GM10266 (cell line): Measurements from ENCODE around the gene RHNO1.
A peak's percentile ranks its signal among the peaks of the same experiment; 100 is the strongest.

Experiments used
- DNase-seq: peaks from one replicate; pipeline ENCODE4 v3.0.0; 2012; ENCODE audit errors: extremely low spot score
- TF ChIP-seq, protein P1 (sequence below): IDR thresholded peaks from 2 replicates; pipeline ENCODE4 v1.5.1; 2012; ENCODE audit warnings: mild to moderate bottlenecking, low read depth; ENCODE audit not compliant: control insufficient read depth, insufficient read depth; ENCODE audit errors: missing control alignments

The RHNO1 gene

DNA sequence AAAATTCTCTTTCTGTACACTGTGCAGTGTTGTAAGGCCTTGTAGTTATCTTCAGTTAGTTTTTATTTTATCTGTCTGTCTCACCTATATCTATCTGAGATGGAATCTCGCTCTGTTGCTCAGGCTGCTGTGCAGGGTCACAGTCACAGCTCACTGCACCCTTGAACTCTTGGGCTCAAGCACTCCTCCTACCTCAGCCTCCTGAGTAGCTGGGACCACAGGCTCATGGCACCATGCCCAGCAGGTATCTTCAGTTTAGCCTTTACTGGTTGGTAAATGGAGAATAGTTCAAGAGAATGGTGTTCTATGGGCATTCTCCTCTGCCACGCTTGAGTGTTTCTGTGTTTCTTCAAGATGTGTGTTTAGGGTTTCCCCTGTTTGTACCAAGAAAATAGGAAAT, 27.2 kb downstream of the RHNO1 start:
- TF ChIP-seq, protein P1, sequence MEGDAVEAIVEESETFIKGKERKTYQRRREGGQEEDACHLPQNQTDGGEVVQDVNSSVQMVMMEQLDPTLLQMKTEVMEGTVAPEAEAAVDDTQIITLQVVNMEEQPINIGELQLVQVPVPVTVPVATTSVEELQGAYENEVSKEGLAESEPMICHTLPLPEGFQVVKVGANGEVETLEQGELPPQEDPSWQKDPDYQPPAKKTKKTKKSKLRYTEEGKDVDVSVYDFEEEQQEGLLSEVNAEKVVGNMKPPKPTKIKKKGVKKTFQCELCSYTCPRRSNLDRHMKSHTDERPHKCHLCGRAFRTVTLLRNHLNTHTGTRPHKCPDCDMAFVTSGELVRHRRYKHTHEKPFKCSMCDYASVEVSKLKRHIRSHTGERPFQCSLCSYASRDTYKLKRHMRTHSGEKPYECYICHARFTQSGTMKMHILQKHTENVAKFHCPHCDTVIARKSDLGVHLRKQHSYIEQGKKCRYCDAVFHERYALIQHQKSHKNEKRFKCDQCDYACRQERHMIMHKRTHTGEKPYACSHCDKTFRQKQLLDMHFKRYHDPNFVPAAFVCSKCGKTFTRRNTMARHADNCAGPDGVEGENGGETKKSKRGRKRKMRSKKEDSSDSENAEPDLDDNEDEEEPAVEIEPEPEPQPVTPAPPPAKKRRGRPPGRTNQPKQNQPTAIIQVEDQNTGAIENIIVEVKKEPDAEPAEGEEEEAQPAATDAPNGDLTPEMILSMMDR = no peak
- no peak for DNase-seq

DNA sequence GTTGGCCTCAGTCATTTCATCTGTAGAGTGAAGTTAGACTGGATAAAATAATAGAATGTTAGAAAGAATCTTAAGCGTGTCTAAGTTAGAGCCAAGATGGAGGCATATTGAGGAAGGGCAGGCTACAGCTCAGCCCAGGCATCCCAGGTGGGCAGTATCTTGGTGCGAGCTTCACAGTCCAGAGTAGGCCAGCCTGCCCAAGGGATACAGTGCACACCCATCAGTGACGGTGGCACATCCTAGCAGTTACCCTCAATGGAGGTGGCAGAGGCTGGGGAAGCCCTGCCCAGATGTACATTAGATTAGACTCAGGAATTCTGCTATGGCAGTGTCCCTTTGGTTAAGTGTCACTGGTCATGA, 35.2 kb downstream of the RHNO1 start:
- TF ChIP-seq, protein P1 = no peak
- DNase-seq = no peak

DNA sequence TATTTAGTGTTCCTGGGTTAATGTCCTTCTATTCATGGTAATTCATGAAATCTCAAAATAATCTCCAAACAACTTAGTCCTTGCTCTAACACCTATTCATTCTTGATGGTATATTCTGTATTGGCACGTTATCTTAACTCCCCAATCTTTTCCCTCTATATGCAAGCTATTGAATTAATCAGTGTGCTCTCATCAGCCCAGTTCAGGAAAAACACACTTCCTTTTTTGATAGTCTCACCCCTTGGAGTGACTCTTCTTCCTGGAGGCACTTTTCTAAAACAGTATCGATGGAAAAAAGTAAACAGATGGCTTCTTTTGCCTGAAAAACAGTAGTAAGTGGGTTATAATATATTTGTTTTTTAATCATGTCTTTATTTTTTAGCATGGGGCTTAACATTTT, 42.2 kb downstream of the RHNO1 start:
- DNase-seq = no peak
- TF ChIP-seq, protein P1 = no peak

DNA sequence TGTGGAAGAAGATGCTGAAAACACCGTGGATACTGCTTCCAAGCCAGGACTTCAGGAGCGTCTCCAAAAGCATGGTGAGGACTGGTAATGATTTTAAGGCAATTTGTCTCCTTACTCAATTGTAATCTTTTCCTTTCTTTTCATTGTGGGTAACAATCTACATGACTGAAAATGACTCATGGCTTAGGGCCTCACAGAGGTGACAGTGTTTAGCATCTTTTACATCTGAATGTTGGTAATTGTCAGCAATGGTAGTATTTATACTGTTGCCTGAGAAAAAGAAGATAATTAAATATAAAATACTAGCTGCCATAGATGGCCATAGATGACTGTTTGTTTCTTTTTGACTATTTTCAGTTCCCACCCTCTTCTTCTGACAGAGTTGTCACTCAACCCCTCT, 45.3 kb downstream of the RHNO1 start:
- no peak for DNase-seq

DNA sequence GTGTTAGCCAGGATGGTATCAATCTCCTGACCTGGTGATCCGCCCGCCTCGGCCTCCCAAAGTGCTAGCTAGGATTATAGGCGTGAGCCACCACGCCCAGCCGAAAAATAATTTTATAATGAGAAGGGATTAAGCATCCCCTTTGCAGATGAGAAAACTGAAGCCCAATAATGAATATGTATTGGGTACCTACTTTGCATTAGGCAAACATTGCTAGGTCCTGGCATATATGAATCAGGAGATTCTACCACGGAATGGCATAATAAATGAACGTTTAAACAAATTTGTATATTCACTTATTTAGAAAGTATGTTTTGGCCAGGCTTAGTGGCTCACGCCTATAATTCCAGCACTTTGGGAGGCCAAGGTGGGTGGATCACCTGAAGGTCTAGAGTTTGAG, 46.0 kb downstream of the RHNO1 start:
- TF ChIP-seq, protein P1 = no peak
- DNase-seq = no peak

More for the DNA sequence above, 45.3 kb downstream of the RHNO1 start:
- TF ChIP-seq, protein P1 = no peak

DNA sequence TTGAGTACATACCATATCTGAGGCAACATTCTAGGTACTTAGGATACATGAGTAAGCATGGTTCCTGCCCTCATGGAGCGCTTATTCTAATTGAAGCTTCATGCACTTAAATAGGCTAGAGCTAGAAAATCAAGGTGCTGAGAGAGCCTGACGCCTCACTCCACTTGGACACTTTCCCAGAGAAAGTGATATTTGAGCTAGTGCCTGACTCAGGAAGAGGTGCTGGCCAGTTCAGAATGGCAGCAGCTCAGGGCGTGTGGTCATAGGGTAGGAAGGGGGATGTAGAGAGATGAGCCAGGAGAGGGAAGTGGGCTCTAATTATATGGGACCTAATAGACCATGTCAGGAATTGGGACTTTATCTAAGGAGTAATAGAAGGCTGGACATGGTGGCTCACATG, 47.0 kb downstream of the RHNO1 start:
- TF ChIP-seq, protein P1 = no peak

DNA sequence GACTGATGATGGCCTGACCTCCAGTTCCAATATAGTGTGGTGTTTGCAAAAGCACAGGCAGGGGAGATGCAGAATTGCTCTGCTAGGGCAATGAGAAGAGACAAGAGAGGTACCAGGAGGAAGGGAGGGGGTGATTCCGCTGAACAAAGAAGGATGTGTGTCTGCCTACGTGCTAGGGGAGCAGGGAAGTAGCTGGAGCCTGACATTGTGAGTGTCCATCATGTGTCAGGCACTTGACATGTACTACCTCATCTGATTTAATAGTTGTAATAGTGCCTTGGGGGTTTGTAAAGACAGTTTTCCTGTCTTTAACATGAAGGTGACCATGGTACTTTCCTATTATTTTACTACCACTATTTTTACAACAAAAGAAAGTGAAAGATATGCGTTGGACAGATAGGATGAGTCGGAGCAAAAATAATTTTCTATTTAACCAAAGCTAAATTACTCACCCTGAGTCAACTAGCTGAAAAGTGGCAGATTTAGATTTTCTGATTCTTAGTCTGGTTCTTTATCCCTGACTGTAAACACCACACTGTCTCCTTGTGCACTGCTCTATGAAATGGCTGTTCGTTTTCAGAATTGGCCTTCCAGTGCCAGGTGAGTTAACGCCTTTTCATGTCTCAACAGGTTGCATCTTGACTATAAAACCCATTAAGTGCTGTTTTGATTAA, 48.4 kb downstream of the RHNO1 start:
- peak; percentile 20 for DNase-seq
- TF ChIP-seq, protein P1 = no peak

More for the DNA sequence above, 47.0 kb downstream of the RHNO1 start:
- no peak for DNase-seq
